GM12801 (cell line): ENCODE measurements around the gene KRTAP9-4.
"Not testable (repeated sequence)": the region's sequence is repeated elsewhere in the genome, so short reads cannot be mapped to it uniquely, and the experiment has no call there.

ENCODE experiments used
- TF ChIP-seq, protein P1 (sequence below): IDR thresholded peaks from one replicate; pipeline ENCODE4 v1.5.1; 2011; ENCODE audit warnings: control low read depth; ENCODE audit not compliant: insufficient read length; ENCODE audit errors: extremely low read depth

Gene KRTAP9-4

DNA sequence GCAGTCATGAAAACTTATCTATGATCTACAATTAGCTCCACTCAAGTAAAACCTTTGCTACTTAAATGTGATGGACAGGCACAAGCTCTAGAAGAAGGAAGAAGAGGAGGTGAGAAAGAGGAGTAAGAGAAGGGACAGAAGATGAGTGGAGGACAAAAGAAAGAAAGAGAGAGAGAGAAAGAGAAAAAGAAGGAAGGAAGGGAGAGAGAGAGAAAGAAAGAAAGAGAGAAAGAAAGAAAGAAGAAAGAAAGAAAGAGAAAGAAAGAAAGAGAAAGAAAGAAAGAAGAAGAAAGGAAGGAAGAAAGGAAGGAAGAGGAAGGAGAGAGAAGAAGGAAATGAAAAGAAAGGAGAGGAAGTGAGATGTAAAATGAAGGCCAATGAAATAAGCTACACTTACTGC, 19.4 kb upstream of the KRTAP9-4 start:
- TF ChIP-seq, protein P1, sequence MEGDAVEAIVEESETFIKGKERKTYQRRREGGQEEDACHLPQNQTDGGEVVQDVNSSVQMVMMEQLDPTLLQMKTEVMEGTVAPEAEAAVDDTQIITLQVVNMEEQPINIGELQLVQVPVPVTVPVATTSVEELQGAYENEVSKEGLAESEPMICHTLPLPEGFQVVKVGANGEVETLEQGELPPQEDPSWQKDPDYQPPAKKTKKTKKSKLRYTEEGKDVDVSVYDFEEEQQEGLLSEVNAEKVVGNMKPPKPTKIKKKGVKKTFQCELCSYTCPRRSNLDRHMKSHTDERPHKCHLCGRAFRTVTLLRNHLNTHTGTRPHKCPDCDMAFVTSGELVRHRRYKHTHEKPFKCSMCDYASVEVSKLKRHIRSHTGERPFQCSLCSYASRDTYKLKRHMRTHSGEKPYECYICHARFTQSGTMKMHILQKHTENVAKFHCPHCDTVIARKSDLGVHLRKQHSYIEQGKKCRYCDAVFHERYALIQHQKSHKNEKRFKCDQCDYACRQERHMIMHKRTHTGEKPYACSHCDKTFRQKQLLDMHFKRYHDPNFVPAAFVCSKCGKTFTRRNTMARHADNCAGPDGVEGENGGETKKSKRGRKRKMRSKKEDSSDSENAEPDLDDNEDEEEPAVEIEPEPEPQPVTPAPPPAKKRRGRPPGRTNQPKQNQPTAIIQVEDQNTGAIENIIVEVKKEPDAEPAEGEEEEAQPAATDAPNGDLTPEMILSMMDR, result no peak

DNA sequence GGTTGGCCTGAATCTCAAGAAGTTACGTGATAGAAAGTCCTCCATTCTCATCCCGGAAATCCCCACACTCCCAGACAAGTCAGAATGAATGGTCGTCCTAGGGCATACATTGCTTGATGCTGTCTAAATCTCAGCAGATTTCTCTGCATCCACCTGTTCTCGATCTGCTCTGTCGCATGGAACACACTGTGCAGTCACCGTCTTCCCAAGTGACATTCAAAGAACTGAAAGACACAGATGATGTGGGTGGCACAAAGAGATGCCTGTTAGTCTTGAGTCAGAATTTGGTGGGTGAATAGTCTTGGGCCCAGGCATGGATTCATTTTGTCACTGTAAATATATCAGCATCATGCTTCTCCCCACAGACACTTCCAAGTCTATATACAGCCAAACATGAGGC, 17.8 kb upstream of the KRTAP9-4 start:
- TF ChIP-seq, protein P1, result no peak

GRCh38 chr17:41232399-41233105, 16.9 kb upstream of the KRTAP9-4 start, which contains the start of gene KRTAP9-3:
TSS of gene KRTAP9-3 (plus strand) at chr17:41232449. CDS start at chr17:41232502, 53 bp downstream.
- TF ChIP-seq, protein P1, result not testable (repeated sequence)

- TF ChIP-seq, protein P1, result not testable (repeated sequence)
Observed at GRCh38 chr17:41237949-41238437, 11.5 kb upstream of the KRTAP9-4 start, which contains the start of gene KRTAP9-8. TSS of gene KRTAP9-8 (plus strand) at chr17:41237999. CDS start at chr17:41238052, 53 bp downstream.

DNA sequence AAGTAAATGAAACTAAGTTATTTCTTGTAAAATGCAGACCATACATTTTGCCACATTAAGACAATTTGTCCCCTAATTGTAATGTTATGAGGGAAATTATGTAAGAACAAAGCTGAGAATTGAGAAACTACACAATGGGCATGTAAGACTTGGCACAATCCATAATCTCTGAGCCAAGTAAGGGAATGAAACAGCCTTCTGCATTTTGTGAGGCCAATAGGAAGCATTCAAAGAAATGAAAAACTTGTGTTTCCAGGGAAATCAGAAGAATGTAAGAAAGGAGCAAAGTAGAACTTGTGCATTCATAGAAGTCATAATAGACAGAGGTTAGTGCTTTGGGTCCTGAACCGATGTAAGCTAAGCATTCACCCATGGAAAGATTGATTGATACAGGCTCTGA, 1.8 kb downstream of the KRTAP9-4 start:
- TF ChIP-seq, protein P1, result no peak

DNA sequence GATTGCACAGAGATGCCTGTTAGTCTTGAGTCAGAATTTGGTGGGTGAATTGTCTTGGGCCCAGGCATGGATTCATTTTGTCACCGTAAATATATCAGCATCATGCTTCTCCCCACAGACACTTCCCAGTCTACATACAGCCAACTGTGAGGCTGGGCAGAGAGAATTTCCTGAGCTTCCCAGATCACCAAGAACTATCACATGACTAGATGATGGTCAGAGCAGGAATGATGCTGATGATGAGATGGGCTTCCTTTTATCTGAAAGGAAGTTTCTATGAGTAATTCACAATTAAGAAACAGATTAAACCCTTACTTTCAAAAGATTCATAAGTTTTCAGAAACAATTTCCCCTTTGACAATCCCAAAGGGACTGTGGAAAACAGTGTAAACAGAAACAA, 5.4 kb downstream of the KRTAP9-4 start:
- TF ChIP-seq, protein P1, result no peak

GRCh38 chr17:41255381-41256290, 6.1 kb downstream of the KRTAP9-4 start, which contains the start of gene KRTAP9-9:
TSS of gene KRTAP9-9 (plus strand) at chr17:41255384.
- TF ChIP-seq, protein P1, result not testable (repeated sequence)
